Neural progenitor cell (in vitro differentiated cells): ENCODE measurements around the gene ERGIC1.

Experiments used
- EZH2 ChIP-seq: fragments of 200-600 bp; sonication (generic); IDR thresholded peaks from 2 replicates; pipeline ENCODE4 v1.6.1; 2017; ENCODE audit warnings: antibody characterized with exemption, mild to moderate bottlenecking, moderate library complexity
- EZH2phosphoT487 ChIP-seq: fragments of 200-600 bp; sonication (generic); IDR thresholded peaks from 2 replicates; pipeline ENCODE4 v1.6.1; 2017; ENCODE audit warnings: antibody characterized with exemption
- TF ChIP-seq, protein P1 (sequence below): fragments of 200-600 bp; sonication (generic); IDR thresholded peaks from 2 replicates; pipeline ENCODE4 v1.5.1; 2017; ENCODE audit warnings: antibody characterized with exemption, mild to moderate bottlenecking

GRCh38 chr5:172789687-172790495, 44.2 kb upstream of the ERGIC1 start:
- TF ChIP-seq, protein P1, sequence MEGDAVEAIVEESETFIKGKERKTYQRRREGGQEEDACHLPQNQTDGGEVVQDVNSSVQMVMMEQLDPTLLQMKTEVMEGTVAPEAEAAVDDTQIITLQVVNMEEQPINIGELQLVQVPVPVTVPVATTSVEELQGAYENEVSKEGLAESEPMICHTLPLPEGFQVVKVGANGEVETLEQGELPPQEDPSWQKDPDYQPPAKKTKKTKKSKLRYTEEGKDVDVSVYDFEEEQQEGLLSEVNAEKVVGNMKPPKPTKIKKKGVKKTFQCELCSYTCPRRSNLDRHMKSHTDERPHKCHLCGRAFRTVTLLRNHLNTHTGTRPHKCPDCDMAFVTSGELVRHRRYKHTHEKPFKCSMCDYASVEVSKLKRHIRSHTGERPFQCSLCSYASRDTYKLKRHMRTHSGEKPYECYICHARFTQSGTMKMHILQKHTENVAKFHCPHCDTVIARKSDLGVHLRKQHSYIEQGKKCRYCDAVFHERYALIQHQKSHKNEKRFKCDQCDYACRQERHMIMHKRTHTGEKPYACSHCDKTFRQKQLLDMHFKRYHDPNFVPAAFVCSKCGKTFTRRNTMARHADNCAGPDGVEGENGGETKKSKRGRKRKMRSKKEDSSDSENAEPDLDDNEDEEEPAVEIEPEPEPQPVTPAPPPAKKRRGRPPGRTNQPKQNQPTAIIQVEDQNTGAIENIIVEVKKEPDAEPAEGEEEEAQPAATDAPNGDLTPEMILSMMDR = no peak
- TF ChIP-seq EZH2phosphoT487 (no peak), EZH2 (no peak)
